GM15510 (cell line): ENCODE measurements around the gene SLC8A3.

Experiments used
- POLR2A ChIP-seq: IDR thresholded peaks from 3 replicates; pipeline ENCODE4 v1.6.1; 2011; ENCODE audit warnings: borderline replicate concordance; ENCODE audit not compliant: insufficient read length; ENCODE audit errors: extremely low read depth

Gene SLC8A3

DNA sequence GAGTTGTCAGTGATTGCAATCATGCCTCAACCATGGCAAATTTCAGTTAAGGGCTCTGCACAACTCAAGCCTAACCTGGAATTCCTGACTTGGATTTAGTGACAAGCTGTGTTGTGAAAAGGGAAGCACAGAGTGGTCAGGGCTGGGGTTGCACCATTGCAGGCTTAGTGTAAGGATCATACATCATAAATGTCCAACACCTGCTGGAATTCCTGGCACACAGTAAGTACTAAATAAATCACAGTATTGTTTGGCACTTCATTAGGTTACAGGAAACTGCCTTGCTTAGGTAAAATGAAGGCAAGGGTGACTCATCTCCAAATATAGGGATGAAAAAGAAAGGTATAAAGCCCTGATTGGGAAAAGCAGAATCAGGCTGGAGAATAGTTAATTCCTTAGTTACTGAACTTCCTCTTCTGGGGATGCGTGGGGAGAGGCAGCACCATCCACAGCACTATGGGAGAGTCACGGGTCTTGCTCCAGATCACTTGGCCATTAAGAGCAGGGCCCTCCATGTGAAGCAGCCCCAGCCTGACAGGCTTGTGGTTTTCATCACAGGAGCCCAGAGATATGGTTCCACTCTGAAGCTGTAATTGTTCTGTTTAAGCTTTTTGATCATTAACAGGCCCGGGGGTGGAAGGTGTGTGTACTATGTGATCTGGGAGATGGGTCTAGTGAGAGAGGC, 39.7 kb downstream of the SLC8A3 start:
- TF ChIP-seq POLR2A, result no peak

DNA sequence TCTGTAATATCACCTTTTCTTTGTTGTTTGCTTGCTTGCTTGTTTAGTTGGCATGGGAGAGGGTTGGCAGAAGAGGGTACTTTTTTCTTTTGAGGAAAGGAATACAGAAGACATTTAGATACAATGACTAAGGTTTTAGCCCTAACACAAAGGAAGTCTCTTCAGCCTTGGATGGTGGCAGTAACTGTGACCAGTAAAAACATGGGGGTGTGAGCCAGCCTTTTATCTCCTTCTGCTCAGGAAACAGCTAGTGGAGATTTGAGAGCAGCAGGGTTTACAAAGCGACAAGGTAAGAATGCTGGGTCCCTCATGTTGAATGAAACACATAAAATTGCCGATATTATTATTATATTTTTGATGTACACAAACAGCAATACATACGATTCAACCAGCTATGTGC, 40.4 kb downstream of the SLC8A3 start:
- no peak for TF ChIP-seq POLR2A

DNA sequence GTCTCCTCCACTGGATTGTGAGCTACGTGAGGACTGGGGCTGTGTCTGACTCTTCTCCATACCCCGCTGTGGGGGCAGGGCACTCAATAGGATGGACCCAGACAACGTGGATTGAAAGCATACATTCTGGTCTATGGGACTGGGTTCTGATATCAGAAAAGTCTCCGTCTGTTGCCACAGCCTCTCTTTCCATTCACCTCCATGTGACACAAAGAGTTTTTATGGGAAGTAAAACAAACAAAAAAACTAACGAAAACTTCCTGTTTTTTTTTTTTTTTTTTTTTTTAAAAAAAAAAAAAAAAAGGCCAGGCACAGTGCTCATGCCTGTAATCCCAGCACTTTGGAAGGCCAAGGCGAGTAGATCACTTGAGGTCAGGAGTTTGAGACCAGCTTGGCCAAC, 44.7 kb downstream of the SLC8A3 start:
- no peak for TF ChIP-seq POLR2A

GRCh38 chr14:70143306-70143705, 45.4 kb downstream of the SLC8A3 start:
- no peak for TF ChIP-seq POLR2A

DNA sequence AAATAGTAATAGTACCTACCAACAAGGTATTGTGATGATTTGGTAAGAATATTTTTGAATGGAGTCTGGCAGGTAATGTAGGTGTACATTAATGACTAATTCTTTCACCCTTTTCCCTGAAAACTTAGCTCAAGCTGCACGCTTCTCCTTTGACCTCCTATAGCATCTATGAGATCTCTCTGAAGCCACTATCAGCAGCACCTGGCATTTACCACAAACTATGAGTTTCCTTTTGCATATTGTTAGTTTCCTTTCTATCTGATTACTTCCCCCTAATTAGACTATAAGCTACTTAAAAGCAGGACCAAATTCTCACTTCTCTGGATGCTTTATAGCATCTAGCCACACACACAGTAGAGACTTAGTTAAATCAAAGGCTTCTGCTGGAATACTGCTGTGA, 48.1 kb downstream of the SLC8A3 start:
- no peak for TF ChIP-seq POLR2A

DNA sequence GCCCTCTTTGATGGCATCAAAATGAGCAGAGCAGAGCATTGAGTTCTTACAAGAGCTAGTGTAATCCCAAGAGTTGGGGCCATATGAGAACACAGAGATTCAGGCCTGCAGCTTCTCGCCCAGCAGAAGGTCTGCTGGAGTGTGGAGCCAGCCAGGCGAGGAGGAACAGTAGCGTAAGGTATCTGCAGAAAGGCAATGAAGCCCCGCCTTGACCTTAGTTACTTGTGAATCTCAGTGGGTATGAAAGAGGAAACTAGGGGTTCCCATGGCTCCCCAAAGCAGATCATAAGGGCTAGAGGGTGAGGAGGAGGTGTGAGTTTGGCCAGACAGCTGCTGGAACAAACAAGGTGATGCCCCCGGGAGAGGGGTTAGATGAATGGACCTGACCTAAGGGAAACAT, 49.4 kb downstream of the SLC8A3 start:
- TF ChIP-seq POLR2A, result no peak

- TF ChIP-seq POLR2A, result no peak
Observed at GRCh38 chr14:70137788-70138187, 51.0 kb downstream of the SLC8A3 start.

DNA sequence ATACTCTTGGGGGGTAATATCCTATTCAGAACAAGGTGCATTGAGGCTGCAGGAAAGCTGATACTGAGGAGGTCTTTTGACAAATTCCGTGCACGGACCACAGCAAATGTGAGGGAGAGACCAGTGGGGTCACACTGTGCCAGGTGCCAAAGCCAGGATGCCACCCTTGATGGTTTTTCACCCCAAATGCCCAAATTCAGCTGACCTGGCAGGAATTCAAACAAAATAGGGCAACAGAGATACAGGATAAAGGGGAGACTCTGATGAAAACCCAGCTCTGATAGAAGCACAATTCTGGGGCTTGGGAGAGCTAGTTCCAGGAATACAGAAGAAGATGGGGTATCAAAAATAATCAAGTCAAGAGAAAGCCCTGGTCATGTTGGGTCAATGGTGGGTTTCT, 55.3 kb downstream of the SLC8A3 start:
- TF ChIP-seq POLR2A, result no peak

GRCh38 chr14:70130482-70130881, 58.3 kb downstream of the SLC8A3 start:
- no peak for TF ChIP-seq POLR2A

GRCh38 chr14:70127186-70127585, 61.6 kb downstream of the SLC8A3 start:
- no peak for TF ChIP-seq POLR2A

DNA sequence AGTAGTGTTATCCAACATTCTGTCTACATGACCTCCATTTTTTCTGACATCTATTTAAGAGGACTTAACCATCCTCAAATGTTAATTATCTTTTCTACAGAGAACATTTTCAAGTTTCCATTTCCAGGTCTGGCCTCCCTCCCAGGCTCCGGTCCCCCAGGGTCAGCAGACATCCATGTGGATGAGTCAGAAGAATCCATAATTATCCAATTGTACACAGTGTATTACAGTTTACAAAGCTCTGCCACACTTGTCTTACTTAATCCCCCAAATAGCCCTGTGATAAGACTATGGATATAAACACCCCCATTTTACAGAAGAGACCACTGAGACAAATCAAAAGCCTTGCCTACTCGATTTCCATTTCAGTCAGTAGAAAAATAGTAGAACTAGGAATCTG, 65.0 kb downstream of the SLC8A3 start:
- no peak for TF ChIP-seq POLR2A

DNA sequence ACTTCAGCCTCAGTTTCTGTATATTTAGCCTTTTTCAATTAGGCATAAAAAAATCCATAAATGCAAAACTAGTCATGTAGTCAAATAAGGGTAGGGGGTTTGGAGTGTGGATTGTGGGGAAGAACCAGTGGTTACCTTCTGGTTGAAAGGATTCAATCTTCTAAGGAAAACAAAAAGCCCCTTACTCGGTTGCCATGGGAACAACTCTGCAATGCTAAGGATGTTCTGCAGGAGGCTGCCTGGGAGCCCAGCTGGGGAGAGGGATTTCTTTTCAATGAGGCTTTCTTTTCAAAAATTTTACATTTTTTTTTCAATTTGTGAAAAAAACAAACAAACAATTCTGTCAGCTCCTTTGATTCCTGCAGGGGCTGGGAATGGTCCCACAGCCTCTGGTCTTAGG, 67.2 kb downstream of the SLC8A3 start:
- TF ChIP-seq POLR2A, result no peak

GRCh38 chr14:70118064-70118463, 70.7 kb downstream of the SLC8A3 start:
- no peak for TF ChIP-seq POLR2A

DNA sequence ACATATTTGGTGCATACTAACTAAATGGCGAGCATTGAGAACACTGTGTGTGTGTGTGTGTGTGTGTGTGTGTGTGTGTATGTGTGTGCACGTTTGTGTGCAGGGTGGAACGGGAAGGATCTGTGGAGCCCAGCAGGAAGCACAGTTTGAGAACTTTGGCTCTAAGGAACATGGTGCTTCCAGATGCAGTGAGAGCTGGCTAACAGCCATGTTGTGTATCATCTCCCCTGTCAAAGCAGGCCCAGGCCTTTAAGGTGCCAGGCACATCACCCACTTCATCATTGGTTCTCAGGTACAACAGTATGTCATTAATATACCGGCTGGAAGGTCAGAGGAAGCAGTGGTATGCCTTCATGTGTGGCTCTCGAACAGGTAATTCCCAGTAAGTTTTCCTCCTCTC, 72.5 kb downstream of the SLC8A3 start:
- no peak for TF ChIP-seq POLR2A

DNA sequence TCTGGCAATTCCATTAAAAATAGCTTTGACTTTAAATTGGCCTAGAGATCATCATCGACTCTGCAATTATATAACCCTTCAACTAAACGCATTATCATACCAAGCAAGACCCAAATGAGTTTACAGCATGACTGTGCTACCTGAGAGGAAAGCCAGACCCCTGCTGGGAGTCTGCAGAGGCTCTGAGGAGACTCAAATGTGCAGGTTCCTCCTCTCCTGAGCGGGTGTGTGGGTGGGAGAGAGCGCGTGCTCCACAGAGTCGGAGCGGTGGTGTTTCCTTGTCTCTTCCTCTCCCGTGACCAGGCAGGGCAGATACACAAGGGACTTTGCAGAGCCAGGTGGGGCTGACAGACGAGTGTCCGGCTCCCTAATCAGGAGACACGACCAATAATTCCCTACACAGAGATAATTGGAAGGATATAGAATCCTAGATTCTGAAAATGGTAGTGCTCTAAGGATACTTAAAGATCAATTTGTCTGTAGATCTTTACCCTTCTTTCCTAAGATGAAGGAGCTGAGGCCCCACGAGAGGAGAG, 74.1 kb downstream of the SLC8A3 start:
- TF ChIP-seq POLR2A, result no peak

DNA sequence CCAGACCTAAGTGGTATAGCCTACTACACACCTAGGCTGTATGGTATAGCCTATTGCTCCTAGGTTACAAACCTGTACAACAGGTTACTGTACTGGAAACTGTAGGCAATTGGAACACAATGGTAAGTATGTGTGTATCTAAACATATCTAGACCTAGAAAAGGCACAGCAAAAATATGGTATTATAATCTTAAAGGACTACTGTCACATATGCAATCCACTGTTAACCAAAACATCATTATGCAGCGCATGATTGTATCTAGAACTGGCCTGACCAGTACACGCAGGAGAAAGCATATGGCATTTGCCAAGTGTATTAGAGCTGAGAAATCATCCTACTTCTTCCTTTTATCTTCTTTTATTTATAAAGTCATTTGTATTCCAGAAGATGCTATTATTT, 75.5 kb downstream of the SLC8A3 start:
- TF ChIP-seq POLR2A, result no peak

DNA sequence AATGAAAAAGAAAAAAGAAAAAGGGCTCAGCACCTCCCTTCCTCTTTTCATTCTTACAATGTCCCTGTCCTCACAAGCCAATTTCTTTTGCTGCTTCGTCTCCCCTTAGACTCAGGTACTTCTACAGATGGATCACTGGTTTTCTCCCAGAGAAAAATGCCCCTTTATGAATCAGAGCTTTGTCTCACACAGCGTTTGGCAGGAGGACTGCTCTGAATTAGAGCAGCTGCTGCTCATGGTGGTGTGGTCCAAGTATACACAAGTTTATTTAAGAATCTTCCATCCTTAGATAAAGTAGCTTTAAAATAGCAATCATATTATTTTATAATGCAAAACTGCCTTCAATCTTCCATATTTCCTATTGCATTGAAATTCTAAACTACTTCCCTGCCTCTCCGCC, 80.3 kb downstream of the SLC8A3 start:
- TF ChIP-seq POLR2A, result no peak

DNA sequence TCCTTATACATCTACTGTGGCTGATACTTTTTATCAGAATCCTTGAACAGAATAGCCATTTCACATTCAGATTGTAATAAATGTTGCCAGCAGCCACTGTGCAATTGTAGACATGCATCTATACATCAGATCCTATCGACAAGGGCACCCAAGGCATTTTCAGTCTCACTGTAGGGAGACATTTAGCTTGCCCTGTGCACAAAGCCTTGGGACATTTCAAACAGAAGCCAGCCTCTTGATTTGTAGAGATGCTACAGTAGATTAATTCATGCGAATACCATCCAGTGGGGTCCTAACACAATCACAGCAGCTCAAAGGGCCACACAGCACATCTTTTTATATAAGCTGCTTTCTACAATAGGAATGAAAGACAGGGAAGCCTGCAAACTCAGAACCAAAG, 81.4 kb downstream of the SLC8A3 start:
- no peak for TF ChIP-seq POLR2A

DNA sequence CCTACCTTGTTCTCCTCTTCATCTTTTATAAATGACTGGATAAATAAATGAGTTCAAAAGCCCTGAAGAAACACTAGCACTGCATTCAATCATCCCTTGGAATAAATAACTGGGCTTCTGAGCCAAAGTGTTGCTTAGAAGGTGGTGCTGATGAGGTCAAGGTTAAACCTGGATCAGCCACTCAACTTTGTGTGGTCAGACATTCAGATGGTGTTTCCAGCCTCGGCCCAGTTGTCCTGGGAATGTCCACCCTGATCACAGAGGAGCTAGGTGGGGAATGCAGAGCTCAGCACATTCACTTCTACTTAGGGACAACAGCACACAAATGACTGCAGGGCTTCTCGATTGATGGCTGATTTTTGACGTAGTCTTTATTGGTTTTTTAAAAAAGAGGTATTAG, 88.7 kb downstream of the SLC8A3 start:
- TF ChIP-seq POLR2A, result no peak
